Coronary artery (tissue), 2 donors: Measurements from ENCODE around the gene GASK1A.
"Not testable (repeated sequence)": the region's sequence is repeated elsewhere in the genome, so short reads cannot be mapped to it uniquely, and the experiment has no call there.

Experiments
- DNase-seq: peaks from one replicate; pipeline ENCODE4 v3.0.0-alpha.2; 2017; ENCODE audit warnings: low spot score
- H3K27ac ChIP-seq, 2 donors: fragments of 200-600 bp; sonication (generic); one replicate each; pipeline ENCODE4 v1.5.1; 2016 to 2019
- H3K4me3 ChIP-seq: fragments of 200-600 bp; sonication (generic); 2 replicates; pipeline ENCODE4 v1.5.1; 2016; ENCODE audit warnings: mild to moderate bottlenecking, moderate library complexity
- TF ChIP-seq, protein P1 (sequence below): fragments of 200-600 bp; sonication (generic); IDR thresholded peaks from one replicate; pipeline ENCODE4 v1.5.1; 2019; ENCODE audit warnings: antibody characterized with exemption

The GASK1A gene

DNA sequence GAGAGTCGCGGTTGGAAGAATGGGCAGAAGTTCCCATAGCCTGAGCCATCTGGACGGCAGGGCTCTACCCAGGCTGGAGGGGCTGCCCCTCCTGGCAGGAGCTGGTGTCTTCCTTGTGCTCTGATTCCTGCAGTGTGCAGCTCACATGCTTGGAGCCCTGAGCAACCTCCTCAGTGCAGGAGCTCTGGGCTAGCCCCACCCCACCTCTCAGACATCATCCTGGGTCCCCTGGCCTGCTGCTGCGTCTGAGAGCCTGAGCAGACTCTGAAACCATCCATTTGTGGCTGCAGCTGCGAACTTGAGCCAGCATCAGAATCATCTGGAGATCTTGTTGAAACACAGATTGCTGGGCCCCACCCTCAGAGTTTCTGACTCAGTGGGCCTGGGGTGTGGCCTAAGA lies 84.0 kb downstream of the GASK1A start:
- TF ChIP-seq, protein P1, sequence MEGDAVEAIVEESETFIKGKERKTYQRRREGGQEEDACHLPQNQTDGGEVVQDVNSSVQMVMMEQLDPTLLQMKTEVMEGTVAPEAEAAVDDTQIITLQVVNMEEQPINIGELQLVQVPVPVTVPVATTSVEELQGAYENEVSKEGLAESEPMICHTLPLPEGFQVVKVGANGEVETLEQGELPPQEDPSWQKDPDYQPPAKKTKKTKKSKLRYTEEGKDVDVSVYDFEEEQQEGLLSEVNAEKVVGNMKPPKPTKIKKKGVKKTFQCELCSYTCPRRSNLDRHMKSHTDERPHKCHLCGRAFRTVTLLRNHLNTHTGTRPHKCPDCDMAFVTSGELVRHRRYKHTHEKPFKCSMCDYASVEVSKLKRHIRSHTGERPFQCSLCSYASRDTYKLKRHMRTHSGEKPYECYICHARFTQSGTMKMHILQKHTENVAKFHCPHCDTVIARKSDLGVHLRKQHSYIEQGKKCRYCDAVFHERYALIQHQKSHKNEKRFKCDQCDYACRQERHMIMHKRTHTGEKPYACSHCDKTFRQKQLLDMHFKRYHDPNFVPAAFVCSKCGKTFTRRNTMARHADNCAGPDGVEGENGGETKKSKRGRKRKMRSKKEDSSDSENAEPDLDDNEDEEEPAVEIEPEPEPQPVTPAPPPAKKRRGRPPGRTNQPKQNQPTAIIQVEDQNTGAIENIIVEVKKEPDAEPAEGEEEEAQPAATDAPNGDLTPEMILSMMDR = no peak
- no peak for DNase-seq
- Histone ChIP-seq H3K4me3 (no peak overlapping the region), H3K27ac (no peak overlapping the region)

DNA sequence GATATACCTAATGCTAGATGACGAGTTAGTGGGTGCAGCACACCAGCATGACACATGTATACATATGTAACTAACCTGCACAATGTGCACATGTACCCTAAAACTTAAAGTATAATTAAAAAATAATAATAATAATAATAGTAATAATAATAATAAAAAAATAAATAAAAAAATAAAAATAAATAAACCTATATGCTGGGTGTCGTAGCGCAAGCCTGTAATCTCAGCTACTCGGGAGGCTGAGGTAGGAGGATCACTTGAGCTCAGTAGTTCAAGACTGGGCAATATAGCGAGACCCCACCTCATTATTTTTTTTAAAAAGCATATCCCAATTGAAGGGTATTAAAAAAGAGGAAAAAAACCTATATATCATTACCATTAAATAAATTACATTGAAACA lies 91.6 kb downstream of the GASK1A start:
- not testable (repeated sequence) for H3K4me3 ChIP-seq, DNase-seq, H3K27ac ChIP-seq

DNA sequence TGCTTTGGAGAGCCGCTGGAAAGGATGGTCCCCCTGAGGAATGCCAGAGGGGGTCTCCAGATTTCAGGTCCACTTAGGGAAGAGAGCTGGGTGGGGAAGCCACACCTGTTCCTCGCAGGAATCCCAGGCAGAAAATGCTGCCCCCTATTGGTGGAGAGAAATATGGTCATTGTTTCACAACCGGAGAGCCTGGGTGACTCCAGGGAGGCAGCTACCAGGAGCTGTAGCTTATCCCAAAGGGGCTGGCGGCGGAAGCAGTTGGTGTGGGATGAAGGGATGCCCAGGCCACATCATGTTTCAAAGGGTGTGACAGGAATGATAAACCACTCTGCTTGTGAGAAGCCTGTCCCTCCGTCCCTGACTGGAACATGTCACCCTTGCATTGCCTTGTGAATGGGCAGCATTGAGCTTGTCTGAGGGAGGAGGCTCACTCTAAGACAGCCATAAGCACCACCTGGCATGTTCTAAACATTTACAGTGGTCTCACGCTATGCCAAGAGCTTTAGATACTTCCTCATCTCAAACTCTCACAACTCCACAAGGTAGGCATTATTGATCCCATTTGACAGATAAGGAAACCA lies 92.3 kb downstream of the GASK1A start:
- H3K27ac ChIP-seq = no peak overlapping the region
- DNase-seq = no peak
- TF ChIP-seq, protein P1 = no peak

DNA sequence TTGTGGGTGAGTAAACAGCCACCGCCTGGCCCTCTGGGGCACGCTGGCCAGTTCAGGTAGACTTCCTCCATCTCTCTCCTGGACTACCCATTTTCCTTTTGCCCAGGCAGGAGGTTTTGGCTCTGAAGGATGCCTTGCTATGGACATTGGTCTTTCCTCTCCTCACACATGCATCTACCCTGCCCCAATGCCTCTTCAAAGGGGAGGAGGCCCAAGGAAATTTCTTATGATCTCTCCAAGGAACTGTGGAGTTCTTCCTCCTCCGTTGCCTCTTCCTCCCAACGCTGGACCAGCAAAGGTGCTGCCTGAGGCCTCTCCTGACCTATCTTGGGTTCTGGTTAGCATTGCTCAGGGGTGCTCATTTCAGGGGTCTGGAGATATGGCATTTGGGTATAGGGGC lies 93.2 kb downstream of the GASK1A start:
- DNase-seq = no peak
- TF ChIP-seq, protein P1 = no peak
- H3K4me3 ChIP-seq = no peak overlapping the region
- H3K27ac ChIP-seq = no peak overlapping the region

More for the DNA sequence above, 92.3 kb downstream of the GASK1A start:
- no peak overlapping the region for H3K4me3 ChIP-seq

DNA sequence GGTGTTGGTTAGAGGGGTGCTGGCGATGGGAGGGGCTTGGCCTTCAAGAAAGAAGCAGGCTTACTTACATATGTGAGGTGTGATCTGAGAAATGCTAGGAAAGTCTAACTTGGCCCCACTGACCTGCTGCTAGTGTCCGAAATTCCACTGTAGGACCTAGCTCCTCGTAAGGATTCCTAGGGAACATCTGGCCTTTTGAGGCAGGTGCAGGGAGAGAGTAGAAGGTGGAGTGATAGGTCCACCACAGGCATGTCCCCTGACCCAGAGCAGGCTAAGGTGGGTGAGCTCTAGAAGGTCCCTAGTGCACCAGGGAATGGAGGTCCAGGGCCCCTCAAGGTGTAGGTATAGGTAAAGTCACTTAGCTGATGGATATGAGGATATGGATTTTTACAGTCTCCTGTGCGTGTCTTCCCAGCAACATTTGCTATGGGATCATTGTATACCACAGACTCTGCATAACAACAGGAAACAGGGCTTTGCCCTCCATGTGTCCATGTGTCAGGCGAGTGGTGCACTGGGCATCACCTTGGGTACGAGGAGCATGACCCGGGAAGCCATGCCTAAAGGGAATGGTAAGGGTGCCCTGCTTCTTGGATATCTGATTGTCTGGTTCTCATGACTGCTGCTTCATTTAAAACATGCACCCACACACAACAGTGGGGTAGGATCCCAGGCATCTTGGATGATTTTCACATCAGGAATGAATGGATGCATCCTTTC lies 94.2 kb downstream of the GASK1A start:
- H3K4me3 ChIP-seq = no peak overlapping the region
- H3K27ac ChIP-seq = no peak overlapping the region
- no peak for DNase-seq
- TF ChIP-seq, protein P1 = no peak

DNA sequence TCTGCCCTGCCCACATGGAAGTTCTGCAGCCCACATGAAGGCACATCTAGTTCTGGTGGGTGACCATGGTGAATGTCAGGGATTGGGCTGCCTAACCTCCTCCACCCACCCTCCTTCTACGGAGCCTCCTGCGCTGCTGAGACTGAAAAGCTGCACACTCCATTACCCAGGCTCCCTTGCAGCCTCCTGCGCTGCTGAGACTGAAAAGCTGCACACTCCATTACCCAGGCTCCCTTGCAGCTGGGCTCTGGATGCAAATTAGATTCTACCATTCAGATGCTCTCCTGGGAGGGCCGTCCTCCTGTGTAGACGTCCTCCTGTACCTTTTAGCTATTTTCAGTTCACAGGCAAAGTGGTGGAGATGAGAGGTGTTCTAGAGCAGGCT lies 94.7 kb downstream of the GASK1A start:
- Histone ChIP-seq H3K27ac (no peak overlapping the region), H3K4me3 (no peak overlapping the region)
- TF ChIP-seq, protein P1 = no peak
- DNase-seq = no peak

DNA sequence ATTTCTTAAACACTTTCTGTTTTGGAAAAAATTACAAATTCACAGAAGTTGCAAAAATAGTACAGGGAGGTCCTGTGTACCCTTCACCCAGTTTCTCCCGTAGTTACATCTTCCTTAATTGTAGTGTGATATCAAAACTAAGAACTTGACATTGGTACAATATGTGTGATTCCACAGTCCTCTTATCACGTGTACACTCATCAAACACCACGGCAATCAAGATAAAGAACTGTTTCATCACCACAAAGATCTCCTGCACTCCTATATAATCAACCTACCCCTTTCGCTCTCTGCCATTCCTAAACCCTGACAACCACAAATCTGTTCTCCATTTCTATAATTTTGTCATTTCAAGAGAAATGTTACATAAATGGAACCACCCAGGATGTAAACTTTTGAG lies 95.4 kb downstream of the GASK1A start:
- TF ChIP-seq, protein P1 = no peak
- Histone ChIP-seq H3K4me3 (no peak overlapping the region), H3K27ac (no peak overlapping the region)
- no peak for DNase-seq
